ENCODE measurements around the gene RNASE2. TPM values are rescaled to one million over a fixed set of nuclear protein-coding genes. Genes with fewer than 3 reads are reported as not detected.
"Not testable (repeated sequence)": the region's sequence is repeated elsewhere in the genome, so short reads cannot be mapped to it uniquely, and the experiment has no call there.

The RNASE2 gene
- total RNA-seq, 1 donor from 2014 or later, result 1.5 TPM

- Histone ChIP-seq H3K9me3 (no peaks in the 10 kb centered on the region), H3K4me3 (no peak overlapping the region), H3K27ac (no peak overlapping the region), H3K4me1 (no peaks in the 10 kb centered on the region), H3K27me3 (no peaks in the 10 kb centered on the region), H3K36me3 (no peaks in the 10 kb centered on the region)
- intact Hi-C loops (cut with DNase I), result no loop called here
- TF ChIP-seq POLR2A (IDR thresholded peaks at IDR 0.05) (no peak), POLR2AphosphoS5 (IDR thresholded peaks at IDR 0.05; ENCODE audit: insufficient read depth in 1 of 2, low read depth in 1 of 2) (no peak)
- TF ChIP-seq, protein P1, sequence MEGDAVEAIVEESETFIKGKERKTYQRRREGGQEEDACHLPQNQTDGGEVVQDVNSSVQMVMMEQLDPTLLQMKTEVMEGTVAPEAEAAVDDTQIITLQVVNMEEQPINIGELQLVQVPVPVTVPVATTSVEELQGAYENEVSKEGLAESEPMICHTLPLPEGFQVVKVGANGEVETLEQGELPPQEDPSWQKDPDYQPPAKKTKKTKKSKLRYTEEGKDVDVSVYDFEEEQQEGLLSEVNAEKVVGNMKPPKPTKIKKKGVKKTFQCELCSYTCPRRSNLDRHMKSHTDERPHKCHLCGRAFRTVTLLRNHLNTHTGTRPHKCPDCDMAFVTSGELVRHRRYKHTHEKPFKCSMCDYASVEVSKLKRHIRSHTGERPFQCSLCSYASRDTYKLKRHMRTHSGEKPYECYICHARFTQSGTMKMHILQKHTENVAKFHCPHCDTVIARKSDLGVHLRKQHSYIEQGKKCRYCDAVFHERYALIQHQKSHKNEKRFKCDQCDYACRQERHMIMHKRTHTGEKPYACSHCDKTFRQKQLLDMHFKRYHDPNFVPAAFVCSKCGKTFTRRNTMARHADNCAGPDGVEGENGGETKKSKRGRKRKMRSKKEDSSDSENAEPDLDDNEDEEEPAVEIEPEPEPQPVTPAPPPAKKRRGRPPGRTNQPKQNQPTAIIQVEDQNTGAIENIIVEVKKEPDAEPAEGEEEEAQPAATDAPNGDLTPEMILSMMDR (IDR thresholded peaks at IDR 0.05), result no peak
- DNase-seq (ENCODE audit: extremely low spot score in 2 of 2), result no peak
These were observed 19.8 kb upstream of the RNASE2 start for GRCh38 chr14:20935303-20935984.

GRCh38 chr14:20945146-20945545 lies 10.1 kb upstream of the RNASE2 start:
- H3K9me3 ChIP-seq; H3K27ac ChIP-seq; intact Hi-C loops (cut with DNase I); H3K36me3 ChIP-seq; H3K27me3 ChIP-seq; H3K4me1 ChIP-seq; DNase-seq (ENCODE audit: extremely low spot score in 2 of 2); H3K4me3 ChIP-seq: not testable (repeated sequence)

- H3K4me3 ChIP-seq; DNase-seq (ENCODE audit: extremely low spot score in 2 of 2); H3K27ac ChIP-seq; H3K27me3 ChIP-seq; intact Hi-C loops (cut with DNase I); H3K4me1 ChIP-seq; H3K36me3 ChIP-seq; H3K9me3 ChIP-seq: not testable (repeated sequence)
These were observed 8.6 kb upstream of the RNASE2 start for GRCh38 chr14:20946707-20947106.

GRCh38 chr14:20955538-20955873 lies 219 bp downstream of the RNASE2 start:
- H3K27ac ChIP-seq; H3K4me3 ChIP-seq; H3K27me3 ChIP-seq; H3K9me3 ChIP-seq; intact Hi-C loops (cut with DNase I); H3K36me3 ChIP-seq; H3K4me1 ChIP-seq; DNase-seq (ENCODE audit: extremely low spot score in 2 of 2): not testable (repeated sequence)

DNA sequence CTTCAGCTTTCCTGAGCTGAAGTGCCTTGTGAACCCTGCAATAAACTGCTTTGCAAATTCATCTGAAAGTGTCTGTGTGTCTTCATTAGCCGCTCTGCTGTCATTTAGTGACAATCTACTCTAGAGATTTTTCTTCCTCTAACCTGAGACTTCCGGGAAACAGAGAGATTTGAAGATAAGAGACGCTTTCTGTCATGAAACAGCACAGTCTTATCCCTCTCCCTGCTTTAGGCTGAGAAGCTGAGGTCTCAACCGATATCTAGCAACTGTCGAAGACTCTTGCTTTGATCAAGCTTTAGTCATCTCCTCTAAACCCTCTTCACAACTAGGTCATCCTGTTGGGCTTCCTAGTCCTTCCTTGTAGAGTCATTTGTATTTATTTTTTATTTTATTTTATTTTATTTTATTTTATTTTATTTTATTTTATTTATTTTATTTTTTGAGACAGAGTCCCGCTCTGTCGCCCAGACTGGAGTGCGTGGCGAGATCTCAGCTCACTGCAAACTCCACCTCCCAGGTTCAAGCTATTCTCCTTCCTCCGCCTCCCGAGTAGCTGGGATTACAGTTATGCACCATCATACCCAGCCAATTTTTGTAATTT lies 1.2 kb downstream of the RNASE2 start:
- TF ChIP-seq POLR2A (IDR thresholded peaks at IDR 0.05) (no peak), POLR2AphosphoS5 (IDR thresholded peaks at IDR 0.05; ENCODE audit: insufficient read depth in 1 of 2, low read depth in 1 of 2) (no peak)
- TF ChIP-seq, protein P1 (IDR thresholded peaks at IDR 0.05), result no peak
- intact Hi-C loops (cut with DNase I), result no loop called here
- no peak overlapping the region for H3K27ac ChIP-seq
- H3K4me3 ChIP-seq, result no peak overlapping the region
- H3K4me1 ChIP-seq, result peaks cover 6% of the 10 kb centered on the region
- no peaks in the 10 kb centered on the region for H3K36me3 ChIP-seq
- H3K27me3 ChIP-seq, result no peaks in the 10 kb centered on the region
- DNase-seq (ENCODE audit: extremely low spot score in 2 of 2), result no peak
- no peaks in the 10 kb centered on the region for H3K9me3 ChIP-seq

GRCh38 chr14:20958946-20959345 lies 3.7 kb downstream of the RNASE2 start:
- H3K27ac ChIP-seq; H3K9me3 ChIP-seq; intact Hi-C loops (cut with DNase I); H3K4me3 ChIP-seq; DNase-seq (ENCODE audit: extremely low spot score in 2 of 2); H3K4me1 ChIP-seq; H3K27me3 ChIP-seq; H3K36me3 ChIP-seq: not testable (repeated sequence)

GRCh38 chr14:20969336-20969735 lies 14.0 kb downstream of the RNASE2 start:
- H3K9me3 ChIP-seq, result no peaks in the 10 kb centered on the region
- intact Hi-C loops (cut with DNase I), result no loop called here
- H3K4me1 ChIP-seq, result peaks cover 4% of the 10 kb centered on the region
- TF ChIP-seq POLR2AphosphoS5 (IDR thresholded peaks at IDR 0.05; ENCODE audit: insufficient read depth in 1 of 2, low read depth in 1 of 2), result no peak
- TF ChIP-seq, protein P1 (IDR thresholded peaks at IDR 0.05), result no peak
- no peak for TF ChIP-seq POLR2A (IDR thresholded peaks at IDR 0.05)
- DNase-seq (ENCODE audit: extremely low spot score in 2 of 2), result no peak
- H3K4me3 ChIP-seq, result no peak overlapping the region
- H3K27me3 ChIP-seq, result no peaks in the 10 kb centered on the region
- no peaks in the 10 kb centered on the region for H3K36me3 ChIP-seq
- no peak overlapping the region for H3K27ac ChIP-seq
